NCI-H82 treated with DMSO at 0.1 percent for 48 hours (cell line): ENCODE results near the gene OTOG.

ENCODE experiments used
- DNase-seq: peaks from one replicate; lab custom pipeline; 2025; ENCODE audit not compliant: unreplicated experiment; lab: John Stamatoyannopoulos, UW

Gene OTOG

DNA sequence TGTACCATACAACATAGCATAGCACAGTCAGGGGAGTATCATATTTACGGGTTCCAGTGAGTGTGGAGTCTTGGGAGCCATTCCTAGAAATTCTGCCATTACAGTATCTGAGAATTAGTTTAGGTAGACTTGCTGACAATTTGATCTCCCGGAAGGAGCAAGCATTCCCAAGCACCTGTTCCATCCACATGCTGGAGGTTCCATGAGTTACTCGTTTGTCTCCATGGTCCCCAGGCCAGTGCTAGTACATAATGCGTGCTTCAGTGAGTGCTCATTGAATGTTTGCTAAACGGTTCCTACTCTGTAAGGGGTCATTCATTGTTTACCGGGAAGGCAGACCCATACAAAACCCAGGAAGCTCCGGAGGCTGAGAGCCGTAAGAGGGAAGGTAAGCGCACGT, 144.9 kb downstream of the OTOG start:
- no peak for DNase-seq

DNA sequence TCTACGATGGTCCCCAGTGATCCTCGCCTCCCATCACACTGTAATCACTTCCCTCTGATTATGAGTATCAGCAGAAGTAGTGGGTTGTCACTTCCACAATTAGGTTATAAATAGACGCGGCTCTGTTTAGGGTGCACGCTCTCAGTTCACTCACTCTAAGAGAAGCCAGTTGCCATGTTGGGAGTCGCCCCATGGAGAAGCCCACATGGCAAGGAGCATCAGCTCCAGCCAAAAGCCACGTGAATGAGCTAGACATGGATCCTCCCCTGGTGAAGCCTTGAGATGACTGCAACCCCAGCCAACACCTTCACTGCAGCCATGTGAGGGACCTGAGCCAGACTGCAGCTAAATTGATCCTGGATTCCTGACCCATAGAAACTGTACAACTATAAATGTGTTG, 145.9 kb downstream of the OTOG start:
- no peak for DNase-seq

DNA sequence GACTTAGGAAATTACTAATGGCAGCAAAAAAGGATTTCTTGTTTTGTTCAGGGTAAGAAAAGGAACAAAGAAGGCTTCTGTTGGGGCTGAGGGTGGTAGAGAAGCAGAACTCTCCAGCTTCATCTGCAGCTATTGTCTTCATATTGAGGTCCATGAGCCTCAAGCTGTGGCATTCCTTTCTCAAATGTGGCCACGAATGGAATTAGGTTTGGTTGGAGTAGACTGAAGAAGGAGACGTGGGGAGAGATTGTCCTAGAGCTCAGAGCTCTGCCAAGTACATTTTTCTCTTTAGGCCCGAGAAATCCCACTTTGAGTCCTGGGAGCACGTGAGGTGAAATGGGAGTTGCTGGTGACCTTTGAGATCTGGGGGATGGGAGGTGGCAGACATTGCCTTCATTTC, 146.5 kb downstream of the OTOG start:
- DNase-seq: no peak

DNA sequence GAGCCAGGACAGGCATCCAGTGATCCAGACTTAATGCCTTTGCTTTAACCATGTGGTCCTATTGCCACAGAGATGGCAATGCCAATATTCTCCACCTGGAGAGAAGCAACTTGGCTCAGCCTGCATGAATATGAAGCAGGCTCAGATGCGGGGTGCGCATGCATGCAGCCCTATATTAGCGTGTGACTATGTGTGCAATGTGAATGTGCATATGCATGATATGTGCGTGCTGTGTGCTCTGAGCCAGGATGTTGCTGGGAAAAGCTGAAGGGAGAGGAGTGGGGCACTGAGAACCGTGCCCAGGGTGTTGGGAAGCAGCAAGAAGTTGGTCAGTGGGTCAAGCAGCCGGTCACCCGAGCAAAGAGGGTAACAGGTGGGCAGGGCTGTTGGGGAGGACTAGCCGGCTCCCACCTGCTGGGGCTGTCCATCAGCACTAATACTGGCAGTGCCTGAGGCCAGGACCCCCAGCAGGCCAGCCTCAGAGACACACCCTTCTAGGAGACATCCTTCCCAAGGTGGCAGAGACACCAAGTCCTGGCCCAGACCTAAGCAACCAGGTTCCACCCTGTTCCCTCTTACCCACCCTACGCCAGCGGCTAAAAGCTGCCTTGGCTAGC, 147.5 kb downstream of the OTOG start:
- no peak for DNase-seq

DNA sequence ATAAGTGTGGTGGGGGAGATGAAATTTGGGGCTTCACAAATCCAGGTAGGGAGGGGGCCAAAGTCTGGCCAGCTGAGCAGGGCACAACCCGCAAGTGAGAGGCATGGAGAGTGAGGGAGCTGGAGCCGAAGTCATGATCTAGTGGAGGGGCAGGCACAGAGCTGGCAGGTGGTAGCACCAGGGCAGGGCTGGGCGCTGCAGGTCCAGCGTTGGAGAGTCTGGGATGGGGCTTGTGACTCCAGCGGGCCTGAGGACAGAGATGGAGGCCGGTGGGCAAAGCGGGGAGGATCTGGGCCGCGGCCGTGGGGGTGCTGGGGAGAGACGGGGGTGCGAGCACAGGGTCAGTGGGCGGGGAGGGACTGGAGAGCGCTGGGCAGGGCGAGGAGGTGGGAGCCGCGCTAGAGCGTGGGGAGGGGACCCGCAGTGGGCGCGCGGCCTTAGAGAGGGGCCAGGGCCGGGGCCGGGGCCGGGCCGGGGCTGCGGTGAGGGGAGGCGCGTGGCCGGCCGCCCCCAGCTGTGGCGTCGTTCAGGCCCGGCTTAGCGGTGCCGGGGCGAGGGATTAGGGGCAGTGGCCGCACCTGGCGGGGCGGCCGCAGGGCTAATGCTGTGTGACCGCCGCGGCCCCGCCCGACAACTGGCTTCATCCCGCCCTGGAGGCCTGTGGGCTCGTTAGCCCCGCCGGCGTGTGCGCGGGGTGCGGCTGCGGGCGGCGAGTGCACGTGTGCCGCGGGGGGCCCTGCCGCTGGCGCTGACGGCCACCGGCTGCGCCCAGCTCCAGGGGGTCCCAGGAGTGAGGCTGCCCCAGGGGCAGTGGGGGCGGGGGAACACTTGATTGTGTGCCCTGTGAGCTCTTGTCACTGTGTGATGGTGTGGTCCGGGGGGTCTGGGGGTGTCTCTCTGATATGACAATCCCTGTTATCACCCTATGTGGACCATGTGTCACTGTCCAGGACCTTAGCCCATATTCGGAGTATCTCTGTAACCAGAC, 148.7 kb downstream of the OTOG start:
- DNase-seq: no peak

DNA sequence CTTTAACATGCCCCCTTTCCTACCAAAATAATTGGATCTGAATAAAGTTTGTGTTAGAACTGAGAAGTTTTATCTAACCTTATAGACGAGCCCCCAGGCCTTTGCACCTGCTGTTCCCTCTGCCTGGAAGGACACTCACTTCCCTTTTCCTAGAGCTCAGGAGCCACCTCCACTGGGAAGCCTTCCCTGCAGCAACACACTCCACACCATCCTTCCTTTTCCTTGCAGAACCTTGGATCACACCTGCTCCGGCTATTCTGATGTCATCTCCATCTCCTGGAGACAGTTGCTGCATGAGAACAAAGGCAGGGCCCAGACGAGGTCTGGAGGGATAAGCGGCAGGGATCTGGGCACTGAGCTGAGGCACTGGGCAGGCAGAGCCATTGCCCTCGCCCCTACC, 149.7 kb downstream of the OTOG start:
- no peak for DNase-seq
